GM12878 (cell line): Measurements from ENCODE around the gene FBXO5. TPM values are rescaled to one million over a fixed set of nuclear protein-coding genes. Genes with fewer than 3 reads are reported as not detected.

ENCODE experiments used
- ATAC-seq: fragments of 200-7000 bp; cut with Tn5 transposase; 3 replicates; pipeline ENCODE4 v1.9.1; 2020; ENCODE audit warnings: mild to moderate bottlenecking, moderate library complexity
- BruUV-seq: library from RNA; stranded (reverse); fragments of 400-500 nt; replicated peaks from 2 replicates; lab custom pipeline; 2021; lab: Mats Ljungman, UMichigan
- CTCF ChIA-PET: fragments of 300-600 bp; sonication (Branson Sonifier 250); formaldehyde crosslinking; extraction: SDS; loops from one replicate; lab custom pipeline; 2021; ENCODE audit warnings: inconsistent platforms; lab: Yijun Ruan, JAX
- POLR2A ChIA-PET: fragments of 350-600 bp; formaldehyde crosslinking; extraction: SDS; loops from one replicate; lab custom pipeline; 2021; ENCODE audit warnings: inconsistent platforms; lab: Charles Lee
- RAD21 ChIA-PET: fragments of 300-600 bp; sonication (Branson Sonifier 250); formaldehyde crosslinking; loops from one replicate; lab custom pipeline; 2023; ENCODE audit warnings: antibody characterized with exemption; ENCODE audit not compliant: unreplicated experiment; lab: Charles Lee
- SMC1A ChIA-PET: fragments of 300-600 bp; sonication (Branson Sonifier 250); formaldehyde crosslinking; loops from one replicate; lab custom pipeline; 2023; ENCODE audit not compliant: unreplicated experiment, uncharacterized antibody; lab: Charles Lee
- DNase-seq: peaks from one replicate; pipeline ENCODE4 v3.0.0-alpha.2; 2011; ENCODE audit warnings: low read depth, low spot score
- FAIRE-seq: peaks from 3 replicates; lab custom pipeline; 2011; peaks lifted over from hg19 to GRCh38; lab: Jason Lieb, UNC
- H2AFZ ChIP-seq: 2 replicates; pipeline ENCODE4 v1.6.0; 2011; ENCODE audit warnings: low read depth, low read length, control low read depth; ENCODE audit not compliant: control insufficient read depth
- H3K27ac ChIP-seq: 2 replicates; pipeline ENCODE4 v1.5.1; 2011; ENCODE audit warnings: control low read depth; ENCODE audit not compliant: control insufficient read depth, insufficient read depth
- H3K27me3 ChIP-seq, 2 experiments: replicated peaks in 1 of 2; 2 replicates each; pipeline versions ENCODE4 v1.6.0 to v1.6.1; 2011; ENCODE audit warnings: low read length in 1 of 2; ENCODE audit not compliant: control insufficient read depth in 2 of 2, insufficient read depth in 2 of 2
- H3K36me3 ChIP-seq, 2 experiments: 2 replicates each; pipeline ENCODE4 v1.5.1; 2011; ENCODE audit warnings: low read length in 1 of 2; ENCODE audit not compliant: control insufficient read depth in 2 of 2, insufficient read depth in 2 of 2
- H3K4me1 ChIP-seq: 2 replicates; pipeline ENCODE4 v1.6.1; 2011; ENCODE audit warnings: mild to moderate bottlenecking, low read length, moderate library complexity, mixed read lengths; ENCODE audit not compliant: control insufficient read depth, insufficient read depth
- H3K4me2 ChIP-seq: 2 replicates; pipeline ENCODE4 v1.6.0; 2011; ENCODE audit warnings: control low read depth; ENCODE audit not compliant: control insufficient read depth, insufficient read depth
- H3K4me3 ChIP-seq: fragments of 200-600 bp; sonication (generic); 2 replicates; pipeline ENCODE4 v1.5.1; 2016
- H3K79me2 ChIP-seq: 2 replicates; pipeline ENCODE4 v1.6.0; 2011; ENCODE audit warnings: low read length; ENCODE audit not compliant: control insufficient read depth, insufficient read depth
- H3K9ac ChIP-seq: 2 replicates; pipeline ENCODE4 v1.8.0; 2011; ENCODE audit warnings: low read length, control low read depth, mixed read lengths; ENCODE audit not compliant: control insufficient read depth, insufficient read depth
- H3K9me3 ChIP-seq: replicated peaks from 3 replicates; pipeline ENCODE4 v1.5.1; 2011; ENCODE audit warnings: mild to moderate bottlenecking, low read length; ENCODE audit not compliant: control insufficient read depth, insufficient read depth
- H4K20me1 ChIP-seq: 2 replicates; pipeline ENCODE4 v1.6.0; 2011; ENCODE audit not compliant: control insufficient read depth, insufficient read depth
- CEBPB ChIP-seq, 2 experiments: fragments of 150-350 bp in 1 of 2; IDR thresholded peaks; 2 replicates each; pipeline ENCODE4 v1.6.1; 2012 to 2014; ENCODE audit warnings: low read depth in 2 of 2, low read length in 2 of 2, borderline replicate concordance in 1 of 2, inconsistent platforms in 1 of 2
- CHD2 ChIP-seq: IDR thresholded peaks from 2 replicates; pipeline ENCODE4 v1.6.1; 2011; ENCODE audit warnings: low read depth, low read length, improper control_type of control experiment, borderline replicate concordance
- EED ChIP-seq: sonication (generic); IDR thresholded peaks from 2 replicates; pipeline ENCODE4 v1.6.1; 2016; ENCODE audit warnings: antibody characterized with exemption, low read depth
- HCFC1 ChIP-seq: fragments of 150-350 bp; IDR thresholded peaks from 2 replicates; pipeline ENCODE4 v1.6.1; 2014; ENCODE audit warnings: low read length
- HDGF ChIP-seq: fragments of 450-650 bp; IDR thresholded peaks from 2 replicates; pipeline ENCODE4 v1.6.1; 2016; ENCODE audit warnings: antibody characterized with exemption
- IKZF1 ChIP-seq: fragments of 450-650 bp; conservative IDR thresholded peaks from 2 replicates; pipeline ENCODE4 v1.6.1; 2017; ENCODE audit warnings: antibody characterized with exemption, mild to moderate bottlenecking
- NFXL1 ChIP-seq: fragments of 450-650 bp; IDR thresholded peaks from 2 replicates; pipeline ENCODE4 v1.6.1; 2017; ENCODE audit warnings: antibody characterized with exemption, mild to moderate bottlenecking, borderline replicate concordance
- NFYB ChIP-seq: IDR thresholded peaks from 2 replicates; pipeline ENCODE4 v1.6.1; 2011; ENCODE audit warnings: low read depth, mild to moderate bottlenecking, low read length, improper control_type of control experiment, moderate library complexity; ENCODE audit not compliant: insufficient read depth
- POLR2AphosphoS2 ChIP-seq: IDR thresholded peaks from 2 replicates; pipeline ENCODE4 v1.6.1; 2011; ENCODE audit warnings: low read depth, mild to moderate bottlenecking, low read length, improper control_type of control experiment, moderate library complexity
- RAD21 ChIP-seq: IDR thresholded peaks from 2 replicates; pipeline ENCODE4 v1.6.1; 2011; ENCODE audit warnings: mild to moderate bottlenecking, low read depth, low read length, moderate library complexity; ENCODE audit not compliant: insufficient read depth
- RUNX3 ChIP-seq: IDR thresholded peaks from 2 replicates; pipeline ENCODE4 v1.6.1; 2012; ENCODE audit warnings: low read length, inconsistent platforms
- SMARCA5 ChIP-seq: fragments of 450-650 bp; IDR thresholded peaks from 2 replicates; pipeline ENCODE4 v1.6.1; 2017; ENCODE audit warnings: mild to moderate bottlenecking
- SPI1 ChIP-seq: IDR thresholded peaks from 2 replicates; pipeline ENCODE4 v1.6.1; 2011; ENCODE audit warnings: low read depth, mild to moderate bottlenecking, low read length, moderate library complexity, borderline replicate concordance; ENCODE audit not compliant: insufficient read depth
- ZNF207 ChIP-seq: fragments of 450-650 bp; IDR thresholded peaks from 2 replicates; pipeline ENCODE4 v1.6.1; 2014; ENCODE audit warnings: antibody characterized with exemption, mild to moderate bottlenecking, borderline replicate concordance
- ZNF217 ChIP-seq: fragments of 450-650 bp; IDR thresholded peaks from 2 replicates; pipeline ENCODE4 v1.6.1; 2017; ENCODE audit warnings: antibody characterized with exemption, mild to moderate bottlenecking
- ZSCAN29 ChIP-seq: fragments of 450-650 bp; IDR thresholded peaks from 2 replicates; pipeline ENCODE4 v1.6.1; 2017; ENCODE audit warnings: mild to moderate bottlenecking, moderate library complexity
- WGBS: methylation state at CpG from one replicate; pipeline ENCODE4 v1.1.6; 2016; ENCODE audit warnings: low lambda C conversion rate; ENCODE audit not compliant: insufficient replicate concordance, insufficient coverage; ENCODE audit errors: missing lambda C conversion rate; 5-methylcytosine and 5-hydroxymethylcytosine counted together
- in situ Hi-C: fragments of 300-500 bp; cut with MboI; formaldehyde crosslinking; loops from 9 replicates; pipeline ENCODE4 v1.14.3; 2018; ENCODE audit warnings: mixed read lengths
- intact Hi-C: fragments of 100-400 bp; cut with micrococcal nuclease; formaldehyde crosslinking; loops from one replicate; pipeline ENCODE4 v1.14.2; 2022; ENCODE audit not compliant: unreplicated experiment
- polyA plus RNA-seq, 11 experiments: library from polyadenylated mRNA; depleted of rRNA in 4 of 11; unstranded in 6 of 11; stranded (reverse) in 5 of 11; fragments of >200 nt; fragmentation: Nextera tagmentation in 4 of 11; fragmentation: Illumina TruSeq in 1 of 11; extraction: Ambion mirVana in 4 of 11; extraction: Trizol in 1 of 11; gene quantifications; 1 replicate in 1 of 11; 2 replicates in 10 of 11; pipeline versions ENCODE4 v1.2.1 to v1.2.3, GENCODE V29; 2011 to 2016; ENCODE audit warnings: inconsistent platforms in 2 of 11, missing spikeins in 2 of 11, low read depth in 1 of 11
- total RNA-seq, 4 experiments: library from RNA; depleted of rRNA in 3 of 4; stranded (reverse); fragments of >200 nt in 3 of 4; fragmentation: Illumina TruSeq in 1 of 4; extraction: Trizol in 1 of 4; gene quantifications; 2 replicates each; pipeline versions ENCODE4 v1.2.1 to v1.2.3, GENCODE V29; 2013 to 2021
- TF ChIP-seq, protein P1 (sequence below): IDR thresholded peaks from 2 replicates; pipeline ENCODE4 v1.6.1; 2011; ENCODE audit warnings: low read depth, low read length, improper control_type of control experiment, borderline replicate concordance
- TF ChIP-seq, protein P2 (sequence below): IDR thresholded peaks from 2 replicates; pipeline ENCODE4 v1.6.1; 2011; ENCODE audit warnings: mild to moderate bottlenecking, low read depth, low read length, moderate library complexity; ENCODE audit not compliant: insufficient replicate concordance
- TF ChIP-seq, protein P3 (sequence below): fragments of 450-650 bp; conservative IDR thresholded peaks from 2 replicates; pipeline ENCODE4 v1.6.1; 2017; ENCODE audit warnings: mild to moderate bottlenecking, moderate library complexity

FBXO5 gene
- total and polyA plus RNA-seq, 10 of the 15 experiments (the other 5 are each of a cell fraction or from before 2014, with no cell fraction given): 13.6 to 62.2 (median 37.7) TPM

GRCh38 chr6:153031335-153031955 lies 48.6 kb upstream of the FBXO5 start:
- H2AFZ ChIP-seq: no peak overlapping the region
- no peak overlapping the region for H3K27ac ChIP-seq
- in situ Hi-C loops: loop anchor here (10.0 kb wide), 1 partner anchor 483 kb away; no protein-coding TSS in a partner anchor
- intact Hi-C loops: loop anchor here (10.0 kb wide), 2 partner anchors 203 to 913 kb away; no protein-coding TSS in a partner anchor
- H3K79me2 ChIP-seq: no peaks in the 10 kb centered on the region
- SMC1A ChIA-PET: interaction anchor here (1.0 to 1.4 kb wide), 6 partner anchors 58 to 481 kb away, joined by 3 to 7 read pairs (median 3); no protein-coding TSS in a partner anchor
- no peaks in the 10 kb centered on the region for H4K20me1 ChIP-seq
- BruUV-seq: no TSS peak
- H3K4me2 ChIP-seq: no peak overlapping the region
- ATAC-seq: no peak
- 0% methylated on average over 1 of the region's 1 CpG for WGBS
- no peak for FAIRE-seq
- H3K4me3 ChIP-seq: no peak overlapping the region
- no peak for DNase-seq
- no peaks in the 10 kb centered on the region for H3K9me3 ChIP-seq
- POLR2A ChIA-PET: no interaction called here
- peaks cover 0 to 3% of the 10 kb centered on the region in 2 experiments; a peak in 1 of 4 replicates for H3K27me3 ChIP-seq
- RAD21 ChIA-PET: interaction anchor here (0.8 to 1.1 kb wide), 4 partner anchors 150 to 920 kb away, joined by 3 to 9 read pairs (median 4); no protein-coding TSS in a partner anchor
- TF ChIP-seq RUNX3 (no peak), SPI1 (no peak), EED (no peak), CEBPB (IDR thresholded peaks at IDR 0.05; ENCODE audit: borderline replicate concordance in 1 of 2, low read depth in 2 of 2, low read length in 2 of 2) (no peak), CHD2 (no peak), IKZF1 (no peak), NFYB (no peak), ZSCAN29 (no peak), HCFC1 (no peak), ZNF207 (no peak), RAD21 (no peak), NFXL1 (no peak), ZNF217 (no peak), POLR2AphosphoS2 (no peak), HDGF (no peak), SMARCA5 (no peak)
- TF ChIP-seq, protein P1, sequence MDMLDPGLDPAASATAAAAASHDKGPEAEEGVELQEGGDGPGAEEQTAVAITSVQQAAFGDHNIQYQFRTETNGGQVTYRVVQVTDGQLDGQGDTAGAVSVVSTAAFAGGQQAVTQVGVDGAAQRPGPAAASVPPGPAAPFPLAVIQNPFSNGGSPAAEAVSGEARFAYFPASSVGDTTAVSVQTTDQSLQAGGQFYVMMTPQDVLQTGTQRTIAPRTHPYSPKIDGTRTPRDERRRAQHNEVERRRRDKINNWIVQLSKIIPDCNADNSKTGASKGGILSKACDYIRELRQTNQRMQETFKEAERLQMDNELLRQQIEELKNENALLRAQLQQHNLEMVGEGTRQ: no peak
- TF ChIP-seq, protein P2, sequence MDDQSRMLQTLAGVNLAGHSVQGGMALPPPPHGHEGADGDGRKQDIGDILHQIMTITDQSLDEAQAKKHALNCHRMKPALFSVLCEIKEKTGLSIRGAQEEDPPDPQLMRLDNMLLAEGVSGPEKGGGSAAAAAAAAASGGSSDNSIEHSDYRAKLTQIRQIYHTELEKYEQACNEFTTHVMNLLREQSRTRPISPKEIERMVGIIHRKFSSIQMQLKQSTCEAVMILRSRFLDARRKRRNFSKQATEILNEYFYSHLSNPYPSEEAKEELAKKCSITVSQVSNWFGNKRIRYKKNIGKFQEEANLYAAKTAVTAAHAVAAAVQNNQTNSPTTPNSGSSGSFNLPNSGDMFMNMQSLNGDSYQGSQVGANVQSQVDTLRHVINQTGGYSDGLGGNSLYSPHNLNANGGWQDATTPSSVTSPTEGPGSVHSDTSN: no peak
- TF ChIP-seq, protein P3, sequence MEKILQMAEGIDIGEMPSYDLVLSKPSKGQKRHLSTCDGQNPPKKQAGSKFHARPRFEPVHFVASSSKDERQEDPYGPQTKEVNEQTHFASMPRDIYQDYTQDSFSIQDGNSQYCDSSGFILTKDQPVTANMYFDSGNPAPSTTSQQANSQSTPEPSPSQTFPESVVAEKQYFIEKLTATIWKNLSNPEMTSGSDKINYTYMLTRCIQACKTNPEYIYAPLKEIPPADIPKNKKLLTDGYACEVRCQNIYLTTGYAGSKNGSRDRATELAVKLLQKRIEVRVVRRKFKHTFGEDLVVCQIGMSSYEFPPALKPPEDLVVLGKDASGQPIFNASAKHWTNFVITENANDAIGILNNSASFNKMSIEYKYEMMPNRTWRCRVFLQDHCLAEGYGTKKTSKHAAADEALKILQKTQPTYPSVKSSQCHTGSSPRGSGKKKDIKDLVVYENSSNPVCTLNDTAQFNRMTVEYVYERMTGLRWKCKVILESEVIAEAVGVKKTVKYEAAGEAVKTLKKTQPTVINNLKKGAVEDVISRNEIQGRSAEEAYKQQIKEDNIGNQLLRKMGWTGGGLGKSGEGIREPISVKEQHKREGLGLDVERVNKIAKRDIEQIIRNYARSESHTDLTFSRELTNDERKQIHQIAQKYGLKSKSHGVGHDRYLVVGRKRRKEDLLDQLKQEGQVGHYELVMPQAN: no peak
- TF ChIP-seq, all 136 proteins: peak for 0
- CTCF ChIA-PET: interaction anchor here (1.0 to 3.9 kb wide), 9 partner anchors 8 to 281 kb away, joined by 3 to 30 read pairs (median 4); no protein-coding TSS in a partner anchor
- no peak overlapping the region for H3K9ac ChIP-seq
- no peaks in the 10 kb centered on the region for H3K4me1 ChIP-seq
- no peaks in the 10 kb centered on the region for H3K36me3 ChIP-seq
